H1 (cell line): ENCODE results near the gene RNF144A. TPM values are rescaled to one million over a fixed set of nuclear protein-coding genes. Genes with fewer than 3 reads are reported as not detected.

ENCODE experiments used
- EP300 ChIP-seq, 2 experiments: IDR thresholded peaks; 1 replicate in 1 of 2; 2 replicates in 1 of 2; pipeline ENCODE4 v1.6.1; 2011 to 2012; ENCODE audit warnings: low read depth in 2 of 2, low read length in 2 of 2, mild to moderate bottlenecking in 2 of 2, borderline replicate concordance in 1 of 2, inconsistent platforms in 1 of 2, moderate library complexity in 1 of 2
- FOSL1 ChIP-seq: IDR thresholded peaks from 2 replicates; pipeline ENCODE4 v1.6.1; 2011; ENCODE audit warnings: mild to moderate bottlenecking, low read depth, low read length, moderate library complexity; ENCODE audit not compliant: insufficient read depth
- SP1 ChIP-seq: IDR thresholded peaks from 2 replicates; pipeline ENCODE4 v1.6.1; 2011; ENCODE audit warnings: low read depth, low read length
- TEAD4 ChIP-seq: IDR thresholded peaks from 2 replicates; pipeline ENCODE4 v1.6.1; 2012; ENCODE audit warnings: low read depth, low read length, inconsistent platforms, mixed read lengths
- polyA plus RNA-seq, 7 experiments: library from polyadenylated mRNA; depleted of rRNA in 3 of 7; stranded (reverse) in 5 of 7; unstranded in 2 of 7; fragments of >200 nt in 5 of 7; fragments of 200-250 nt in 2 of 7; gene quantifications; 1 replicate in 5 of 7; 2 replicates in 1 of 7; 4 replicates in 1 of 7; pipeline versions ENCODE4 v1.2.1 to v1.2.3, GENCODE V29; 2011 to 2013; ENCODE audit warnings: missing spikeins in 2 of 7, mixed read lengths in 2 of 7
- total RNA-seq: library from RNA; stranded (reverse); fragmentation: NEBNext Ultra II Directional; extraction: Animal tissue kit (Norgen Biotek cat#: 25700); gene quantifications from 2 replicates; pipeline ENCODE4 v1.2.1, GENCODE V29; 2021
- TF ChIP-seq, protein P1 (sequence below): fragments of 300-600 bp; sonication (generic); IDR thresholded peaks from 2 replicates; pipeline ENCODE4 v1.7.1; 2012; ENCODE audit warnings: low read length, moderate library complexity, mild to moderate bottlenecking, inconsistent platforms; ENCODE audit not compliant: insufficient replicate concordance
- TF ChIP-seq, protein P2 (sequence below), 3 experiments: IDR thresholded peaks; 1 replicate in 2 of 3; 2 replicates in 1 of 3; pipeline versions ENCODE4 v1.5.1 to v1.6.1; 2011; ENCODE audit warnings: low read length in 3 of 3, mild to moderate bottlenecking in 3 of 3, inconsistent platforms in 2 of 3, low read depth in 1 of 3, moderate library complexity in 1 of 3; ENCODE audit not compliant: insufficient read depth in 1 of 3; ENCODE audit errors: control extremely low read depth in 1 of 3

The RNF144A gene
- total and polyA plus RNA-seq, 2 of the 8 experiments (the other 6 are each of a cell fraction or from before 2014, with no cell fraction given), result 14.0 to 15.0 TPM

DNA sequence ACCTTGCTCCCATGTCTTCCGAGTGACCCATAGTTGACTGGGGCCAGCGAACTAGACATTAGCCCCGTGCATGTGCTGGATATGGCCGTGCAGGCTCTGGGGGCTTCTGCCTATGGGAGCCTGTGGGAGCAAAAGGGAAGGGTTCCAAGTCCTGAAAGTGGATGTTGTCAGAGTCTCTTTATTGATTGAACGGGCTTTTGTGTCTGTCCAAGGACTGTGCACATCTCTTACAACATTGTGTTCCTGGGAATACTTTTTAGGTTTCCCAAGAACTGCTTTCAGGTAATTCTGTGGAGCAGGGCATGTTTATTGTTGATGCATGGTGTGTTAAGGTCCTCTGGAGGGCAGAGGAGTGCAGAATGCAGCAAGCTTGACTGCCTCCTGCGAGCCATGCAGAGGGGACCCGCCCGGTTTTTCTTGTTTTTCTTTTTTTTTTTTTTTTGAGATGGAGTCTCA lies 5.0 kb downstream of the RNF144A start (continued):
- TF ChIP-seq, protein P1, sequence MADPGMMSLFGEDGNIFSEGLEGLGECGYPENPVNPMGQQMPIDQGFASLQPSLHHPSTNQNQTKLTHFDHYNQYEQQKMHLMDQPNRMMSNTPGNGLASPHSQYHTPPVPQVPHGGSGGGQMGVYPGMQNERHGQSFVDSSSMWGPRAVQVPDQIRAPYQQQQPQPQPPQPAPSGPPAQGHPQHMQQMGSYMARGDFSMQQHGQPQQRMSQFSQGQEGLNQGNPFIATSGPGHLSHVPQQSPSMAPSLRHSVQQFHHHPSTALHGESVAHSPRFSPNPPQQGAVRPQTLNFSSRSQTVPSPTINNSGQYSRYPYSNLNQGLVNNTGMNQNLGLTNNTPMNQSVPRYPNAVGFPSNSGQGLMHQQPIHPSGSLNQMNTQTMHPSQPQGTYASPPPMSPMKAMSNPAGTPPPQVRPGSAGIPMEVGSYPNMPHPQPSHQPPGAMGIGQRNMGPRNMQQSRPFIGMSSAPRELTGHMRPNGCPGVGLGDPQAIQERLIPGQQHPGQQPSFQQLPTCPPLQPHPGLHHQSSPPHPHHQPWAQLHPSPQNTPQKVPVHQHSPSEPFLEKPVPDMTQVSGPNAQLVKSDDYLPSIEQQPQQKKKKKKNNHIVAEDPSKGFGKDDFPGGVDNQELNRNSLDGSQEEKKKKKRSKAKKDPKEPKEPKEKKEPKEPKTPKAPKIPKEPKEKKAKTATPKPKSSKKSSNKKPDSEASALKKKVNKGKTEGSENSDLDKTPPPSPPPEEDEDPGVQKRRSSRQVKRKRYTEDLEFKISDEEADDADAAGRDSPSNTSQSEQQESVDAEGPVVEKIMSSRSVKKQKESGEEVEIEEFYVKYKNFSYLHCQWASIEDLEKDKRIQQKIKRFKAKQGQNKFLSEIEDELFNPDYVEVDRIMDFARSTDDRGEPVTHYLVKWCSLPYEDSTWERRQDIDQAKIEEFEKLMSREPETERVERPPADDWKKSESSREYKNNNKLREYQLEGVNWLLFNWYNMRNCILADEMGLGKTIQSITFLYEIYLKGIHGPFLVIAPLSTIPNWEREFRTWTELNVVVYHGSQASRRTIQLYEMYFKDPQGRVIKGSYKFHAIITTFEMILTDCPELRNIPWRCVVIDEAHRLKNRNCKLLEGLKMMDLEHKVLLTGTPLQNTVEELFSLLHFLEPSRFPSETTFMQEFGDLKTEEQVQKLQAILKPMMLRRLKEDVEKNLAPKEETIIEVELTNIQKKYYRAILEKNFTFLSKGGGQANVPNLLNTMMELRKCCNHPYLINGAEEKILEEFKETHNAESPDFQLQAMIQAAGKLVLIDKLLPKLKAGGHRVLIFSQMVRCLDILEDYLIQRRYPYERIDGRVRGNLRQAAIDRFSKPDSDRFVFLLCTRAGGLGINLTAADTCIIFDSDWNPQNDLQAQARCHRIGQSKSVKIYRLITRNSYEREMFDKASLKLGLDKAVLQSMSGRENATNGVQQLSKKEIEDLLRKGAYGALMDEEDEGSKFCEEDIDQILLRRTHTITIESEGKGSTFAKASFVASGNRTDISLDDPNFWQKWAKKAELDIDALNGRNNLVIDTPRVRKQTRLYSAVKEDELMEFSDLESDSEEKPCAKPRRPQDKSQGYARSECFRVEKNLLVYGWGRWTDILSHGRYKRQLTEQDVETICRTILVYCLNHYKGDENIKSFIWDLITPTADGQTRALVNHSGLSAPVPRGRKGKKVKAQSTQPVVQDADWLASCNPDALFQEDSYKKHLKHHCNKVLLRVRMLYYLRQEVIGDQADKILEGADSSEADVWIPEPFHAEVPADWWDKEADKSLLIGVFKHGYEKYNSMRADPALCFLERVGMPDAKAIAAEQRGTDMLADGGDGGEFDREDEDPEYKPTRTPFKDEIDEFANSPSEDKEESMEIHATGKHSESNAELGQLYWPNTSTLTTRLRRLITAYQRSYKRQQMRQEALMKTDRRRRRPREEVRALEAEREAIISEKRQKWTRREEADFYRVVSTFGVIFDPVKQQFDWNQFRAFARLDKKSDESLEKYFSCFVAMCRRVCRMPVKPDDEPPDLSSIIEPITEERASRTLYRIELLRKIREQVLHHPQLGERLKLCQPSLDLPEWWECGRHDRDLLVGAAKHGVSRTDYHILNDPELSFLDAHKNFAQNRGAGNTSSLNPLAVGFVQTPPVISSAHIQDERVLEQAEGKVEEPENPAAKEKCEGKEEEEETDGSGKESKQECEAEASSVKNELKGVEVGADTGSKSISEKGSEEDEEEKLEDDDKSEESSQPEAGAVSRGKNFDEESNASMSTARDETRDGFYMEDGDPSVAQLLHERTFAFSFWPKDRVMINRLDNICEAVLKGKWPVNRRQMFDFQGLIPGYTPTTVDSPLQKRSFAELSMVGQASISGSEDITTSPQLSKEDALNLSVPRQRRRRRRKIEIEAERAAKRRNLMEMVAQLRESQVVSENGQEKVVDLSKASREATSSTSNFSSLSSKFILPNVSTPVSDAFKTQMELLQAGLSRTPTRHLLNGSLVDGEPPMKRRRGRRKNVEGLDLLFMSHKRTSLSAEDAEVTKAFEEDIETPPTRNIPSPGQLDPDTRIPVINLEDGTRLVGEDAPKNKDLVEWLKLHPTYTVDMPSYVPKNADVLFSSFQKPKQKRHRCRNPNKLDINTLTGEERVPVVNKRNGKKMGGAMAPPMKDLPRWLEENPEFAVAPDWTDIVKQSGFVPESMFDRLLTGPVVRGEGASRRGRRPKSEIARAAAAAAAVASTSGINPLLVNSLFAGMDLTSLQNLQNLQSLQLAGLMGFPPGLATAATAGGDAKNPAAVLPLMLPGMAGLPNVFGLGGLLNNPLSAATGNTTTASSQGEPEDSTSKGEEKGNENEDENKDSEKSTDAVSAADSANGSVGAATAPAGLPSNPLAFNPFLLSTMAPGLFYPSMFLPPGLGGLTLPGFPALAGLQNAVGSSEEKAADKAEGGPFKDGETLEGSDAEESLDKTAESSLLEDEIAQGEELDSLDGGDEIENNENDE, result no peak
- TF ChIP-seq TEAD4, result no peak
- TF ChIP-seq SP1, result no peak
- no peak for TF ChIP-seq FOSL1
- TF ChIP-seq EP300 (IDR thresholded peaks at IDR 0.05; ENCODE audit: borderline replicate concordance in 1 of 2, low read depth in 2 of 2, low read length in 2 of 2), result no peak
- TF ChIP-seq, protein P2, sequence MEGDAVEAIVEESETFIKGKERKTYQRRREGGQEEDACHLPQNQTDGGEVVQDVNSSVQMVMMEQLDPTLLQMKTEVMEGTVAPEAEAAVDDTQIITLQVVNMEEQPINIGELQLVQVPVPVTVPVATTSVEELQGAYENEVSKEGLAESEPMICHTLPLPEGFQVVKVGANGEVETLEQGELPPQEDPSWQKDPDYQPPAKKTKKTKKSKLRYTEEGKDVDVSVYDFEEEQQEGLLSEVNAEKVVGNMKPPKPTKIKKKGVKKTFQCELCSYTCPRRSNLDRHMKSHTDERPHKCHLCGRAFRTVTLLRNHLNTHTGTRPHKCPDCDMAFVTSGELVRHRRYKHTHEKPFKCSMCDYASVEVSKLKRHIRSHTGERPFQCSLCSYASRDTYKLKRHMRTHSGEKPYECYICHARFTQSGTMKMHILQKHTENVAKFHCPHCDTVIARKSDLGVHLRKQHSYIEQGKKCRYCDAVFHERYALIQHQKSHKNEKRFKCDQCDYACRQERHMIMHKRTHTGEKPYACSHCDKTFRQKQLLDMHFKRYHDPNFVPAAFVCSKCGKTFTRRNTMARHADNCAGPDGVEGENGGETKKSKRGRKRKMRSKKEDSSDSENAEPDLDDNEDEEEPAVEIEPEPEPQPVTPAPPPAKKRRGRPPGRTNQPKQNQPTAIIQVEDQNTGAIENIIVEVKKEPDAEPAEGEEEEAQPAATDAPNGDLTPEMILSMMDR (IDR thresholded peaks at IDR 0.05; ENCODE audit: control extremely low read depth in 1 of 3, insufficient read depth in 1 of 3, low read depth in 1 of 3, low read length in 3 of 3), result peak in 2 of 3 experiments; percentile 22 to 31; a peak in 2 of 4 replicates
